Muscle of arm (tissue), 12 donors: Measurements from ENCODE around the gene PPP1R3G. TPM values are rescaled to one million over a fixed set of nuclear protein-coding genes. Genes with fewer than 3 reads are reported as not detected.
A peak's percentile ranks its signal among the peaks of the same experiment; 100 is the strongest.

Experiments used
- DNase-seq: peaks from one replicate; pipeline ENCODE4 v3.0.0-alpha.2; 2013
- polyA plus RNA-seq, 12 donors: library from polyadenylated mRNA; unstranded; fragments of 120-200 nt; gene quantifications; one replicate each; pipeline ENCODE4 v1.2.1, GENCODE V29; 2013; ENCODE audit not compliant: insufficient read length in 12 of 12

Gene PPP1R3G
- polyA plus RNA-seq, 12 donors = 1.2 to 3.4 (median 1.8) TPM; not detected in 1

DNA sequence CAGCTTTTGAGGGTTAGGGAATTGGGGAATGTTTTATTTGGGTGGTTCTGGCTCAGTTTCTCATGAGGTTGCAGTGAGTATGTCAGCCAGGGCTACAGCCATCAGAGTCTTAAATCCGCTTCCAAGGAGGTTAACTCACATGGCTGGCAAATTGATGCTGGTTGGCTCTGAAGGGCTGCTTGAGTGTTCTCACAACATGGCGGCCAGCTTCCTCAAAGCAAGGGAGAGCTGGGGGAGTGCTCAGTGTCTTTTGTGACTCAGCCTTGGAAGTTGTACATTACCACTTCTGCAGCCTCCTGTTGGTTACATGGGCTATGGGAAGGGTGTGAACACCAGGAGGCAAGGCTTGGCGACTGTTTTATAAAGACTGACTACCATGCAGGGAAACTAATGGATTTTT, 17.8 kb upstream of the PPP1R3G start:
- no peak for DNase-seq

DNA sequence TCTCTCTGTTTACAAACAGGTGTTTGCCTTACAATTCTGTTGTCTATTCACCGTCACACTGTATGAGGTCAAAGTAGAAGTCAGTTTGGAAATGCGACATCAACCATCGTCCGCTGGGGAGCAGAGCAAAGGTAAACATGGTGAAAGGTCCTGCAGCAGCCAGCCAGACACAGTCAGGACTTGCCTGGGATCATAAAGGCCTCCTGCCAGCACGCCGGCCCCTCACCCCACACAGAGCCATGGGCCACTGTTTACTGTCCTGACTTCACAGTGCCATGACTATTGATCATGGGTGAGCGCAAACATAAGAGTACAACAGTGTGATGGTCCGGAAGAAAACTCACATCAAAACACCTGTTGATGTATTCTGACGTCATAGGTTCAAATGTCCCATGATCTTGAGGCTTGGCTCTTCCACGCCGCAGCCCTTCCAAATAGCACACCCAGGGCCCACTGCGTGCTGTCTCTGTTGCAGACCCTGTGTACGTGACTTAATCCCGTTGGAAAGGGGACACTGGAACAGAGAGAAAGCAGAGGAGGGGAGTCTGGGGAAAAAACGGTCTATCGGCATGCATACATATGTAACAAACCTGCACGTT, 16.9 kb upstream of the PPP1R3G start:
- DNase-seq = no peak

DNA sequence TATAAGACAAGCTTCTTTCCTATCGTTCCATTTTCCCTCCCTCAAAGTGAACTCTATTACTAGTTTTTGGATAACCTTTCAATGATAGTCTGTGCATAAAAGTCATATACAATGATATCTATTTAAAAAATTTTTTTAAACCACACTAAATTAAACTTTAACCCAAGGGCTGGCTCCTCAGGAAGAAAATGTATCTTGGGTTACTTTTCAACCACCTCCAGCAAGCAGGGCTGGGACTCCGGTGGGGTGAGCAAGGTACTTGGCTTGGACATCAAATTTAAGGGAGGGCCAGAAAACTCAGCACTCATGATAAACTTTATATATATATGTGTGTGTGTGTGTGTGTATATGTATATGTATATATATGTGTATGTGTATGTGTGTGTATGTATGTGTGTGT, 13.9 kb upstream of the PPP1R3G start:
- no peak for DNase-seq

DNA sequence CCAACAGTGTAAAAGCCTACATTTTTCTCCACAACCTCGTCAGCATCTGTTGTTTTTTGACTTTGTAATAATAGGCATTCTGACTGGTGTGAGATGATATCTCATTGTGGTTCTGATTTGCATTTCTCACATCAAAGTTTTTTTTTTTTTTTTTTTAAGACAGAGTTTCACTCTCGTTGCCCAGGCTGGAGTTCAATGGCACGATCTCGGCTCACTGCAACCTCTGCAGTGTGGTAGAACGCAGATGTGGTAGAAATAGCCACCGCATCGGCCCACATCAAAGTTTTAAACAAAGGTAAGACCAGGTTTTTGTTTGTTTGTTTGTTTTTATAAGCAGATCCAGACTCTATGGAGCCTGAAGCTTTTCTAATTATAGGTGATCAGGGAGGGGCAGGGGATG, 12.7 kb upstream of the PPP1R3G start:
- no peak for DNase-seq

DNA sequence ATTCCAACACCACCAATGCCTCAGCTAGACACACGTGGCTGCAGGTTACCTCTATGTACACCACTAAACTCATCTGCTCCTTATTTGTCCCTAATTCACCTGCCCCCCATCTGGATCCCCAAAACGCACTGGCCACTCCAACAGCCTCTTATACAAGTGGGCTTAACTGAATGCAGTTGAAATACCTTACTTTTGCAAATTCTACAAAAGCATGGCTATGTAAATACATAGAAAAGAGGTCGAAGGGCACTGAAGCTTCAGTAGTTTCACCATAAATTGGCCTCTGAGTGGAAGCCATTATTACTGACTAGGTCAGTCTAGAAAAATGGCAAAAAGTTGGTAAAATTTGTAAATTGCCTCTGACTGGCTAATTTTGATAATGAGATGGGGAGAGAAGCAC, 11.1 kb upstream of the PPP1R3G start:
- no peak for DNase-seq

DNA sequence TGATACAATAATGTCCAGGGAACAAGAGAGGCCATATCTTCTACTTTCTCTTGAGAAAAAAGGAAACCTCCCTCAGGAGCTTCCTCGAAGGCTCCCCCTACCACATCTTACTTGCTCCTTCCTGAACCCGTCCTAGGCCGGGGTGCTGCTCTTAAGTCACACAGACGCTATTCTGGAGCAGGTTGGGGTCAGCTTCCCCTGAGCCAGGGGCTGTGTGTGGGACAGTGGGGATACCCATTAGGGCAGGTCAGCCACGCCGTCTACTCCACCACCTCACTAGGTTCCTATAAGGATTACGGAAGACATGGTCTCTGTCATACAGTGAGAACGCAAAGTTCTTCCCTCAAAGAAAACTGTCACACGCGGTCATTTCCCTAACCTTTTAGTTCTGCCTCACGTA, 8.2 kb upstream of the PPP1R3G start:
- DNase-seq = no peak

DNA sequence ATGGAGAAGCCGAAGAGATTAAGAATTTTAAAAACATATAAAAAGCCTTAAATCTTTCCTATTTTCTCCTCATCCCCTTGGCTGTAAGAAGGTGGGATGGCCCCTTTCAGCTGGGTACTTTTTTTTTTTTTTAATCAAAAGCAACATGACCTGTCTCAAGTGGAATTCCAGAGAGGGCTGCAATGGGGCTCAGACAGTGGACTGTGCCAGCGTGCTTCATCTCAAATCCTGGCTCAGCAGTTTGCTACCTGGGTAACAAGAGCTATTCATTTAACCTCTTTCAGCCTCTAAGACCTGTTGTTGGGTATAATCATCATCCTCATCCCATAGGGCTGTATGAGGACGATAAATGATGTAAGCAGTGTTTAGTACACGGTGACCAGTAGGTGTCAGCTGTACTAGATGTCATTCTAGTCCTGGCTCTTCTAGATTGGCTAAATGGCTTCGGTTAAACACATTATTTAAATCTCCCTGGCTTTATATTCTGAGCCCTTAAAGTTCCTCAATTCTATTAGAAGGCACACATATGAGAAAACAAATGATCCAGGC, 6.9 kb upstream of the PPP1R3G start:
- DNase-seq = no peak

DNA sequence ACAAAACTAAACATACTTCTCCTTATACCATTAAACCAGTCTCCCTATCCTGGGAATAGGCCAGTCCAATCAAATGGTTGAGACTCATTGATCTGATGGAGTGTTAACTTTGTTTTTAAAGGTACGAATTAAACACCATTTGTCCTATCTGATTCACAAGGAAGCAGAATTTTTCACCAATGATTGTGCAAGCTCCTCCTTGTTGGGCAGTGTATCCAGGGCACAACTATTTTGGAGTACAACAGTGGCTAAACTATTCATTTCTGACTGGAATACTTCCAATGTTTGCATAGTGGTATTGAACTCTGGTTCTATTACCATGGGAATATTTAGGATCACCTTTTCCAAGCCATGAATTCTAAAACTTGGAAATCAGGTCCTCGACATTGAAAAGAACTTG, 5.4 kb upstream of the PPP1R3G start:
- no peak for DNase-seq

DNA sequence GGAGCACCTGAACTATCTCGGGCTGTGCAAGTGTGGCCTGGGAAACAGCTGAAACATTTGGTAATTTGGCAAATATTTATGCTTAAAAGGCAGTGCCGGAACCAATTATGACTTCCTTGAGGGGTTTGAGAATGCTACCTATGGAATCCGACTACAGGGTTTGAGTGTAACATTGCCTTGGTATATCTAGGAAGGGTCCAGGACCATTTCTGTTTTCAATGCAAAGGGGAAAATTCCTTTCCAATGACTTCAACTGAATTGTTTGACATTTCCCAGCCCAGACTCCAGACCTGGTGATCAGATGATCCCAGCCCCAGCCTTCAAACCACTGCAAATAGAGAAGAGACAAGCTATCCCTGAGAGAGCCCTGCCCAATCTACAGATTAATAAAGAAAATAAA, 4.6 kb upstream of the PPP1R3G start:
- DNase-seq = no peak

DNA sequence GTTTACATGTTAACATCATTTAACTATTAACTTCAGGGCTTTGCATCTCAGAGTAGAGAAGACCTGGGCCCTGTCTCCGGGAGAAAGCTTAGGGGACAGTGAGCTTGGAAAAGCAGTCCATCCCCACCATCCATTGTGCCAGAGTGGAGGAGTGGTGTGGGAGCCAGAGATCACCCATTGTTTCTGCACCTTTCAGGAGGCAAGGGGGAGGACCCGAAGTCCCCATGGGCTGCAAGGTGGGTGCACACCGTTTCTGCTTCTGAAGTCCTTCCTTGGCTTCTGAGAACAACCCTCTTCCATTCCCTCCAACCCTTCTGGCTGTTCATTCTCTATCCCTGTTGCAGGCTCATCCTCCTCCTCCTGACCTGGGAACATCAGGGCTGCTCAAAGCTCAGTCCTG, 4.0 kb upstream of the PPP1R3G start:
- DNase-seq = no peak

DNA sequence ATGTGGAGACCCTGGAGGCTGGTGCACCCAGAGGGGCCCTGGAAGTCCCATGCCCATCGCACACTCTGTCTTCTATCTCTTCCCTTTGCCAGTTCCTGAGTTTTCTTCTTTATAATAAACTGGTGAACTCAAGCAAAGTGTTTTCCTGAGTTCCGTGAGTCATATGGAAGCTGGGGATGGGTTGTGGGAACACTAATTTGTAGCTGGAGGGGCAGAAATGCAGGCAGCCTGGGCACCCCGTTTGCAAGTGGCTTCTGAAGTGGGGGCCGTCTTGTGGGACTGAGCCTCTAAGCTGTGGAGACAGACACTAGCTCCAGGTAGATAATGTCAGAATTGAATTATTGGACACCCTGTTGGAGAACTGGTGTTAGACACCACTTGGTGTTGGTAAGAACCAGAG, 3.2 kb upstream of the PPP1R3G start:
- no peak for DNase-seq

DNA sequence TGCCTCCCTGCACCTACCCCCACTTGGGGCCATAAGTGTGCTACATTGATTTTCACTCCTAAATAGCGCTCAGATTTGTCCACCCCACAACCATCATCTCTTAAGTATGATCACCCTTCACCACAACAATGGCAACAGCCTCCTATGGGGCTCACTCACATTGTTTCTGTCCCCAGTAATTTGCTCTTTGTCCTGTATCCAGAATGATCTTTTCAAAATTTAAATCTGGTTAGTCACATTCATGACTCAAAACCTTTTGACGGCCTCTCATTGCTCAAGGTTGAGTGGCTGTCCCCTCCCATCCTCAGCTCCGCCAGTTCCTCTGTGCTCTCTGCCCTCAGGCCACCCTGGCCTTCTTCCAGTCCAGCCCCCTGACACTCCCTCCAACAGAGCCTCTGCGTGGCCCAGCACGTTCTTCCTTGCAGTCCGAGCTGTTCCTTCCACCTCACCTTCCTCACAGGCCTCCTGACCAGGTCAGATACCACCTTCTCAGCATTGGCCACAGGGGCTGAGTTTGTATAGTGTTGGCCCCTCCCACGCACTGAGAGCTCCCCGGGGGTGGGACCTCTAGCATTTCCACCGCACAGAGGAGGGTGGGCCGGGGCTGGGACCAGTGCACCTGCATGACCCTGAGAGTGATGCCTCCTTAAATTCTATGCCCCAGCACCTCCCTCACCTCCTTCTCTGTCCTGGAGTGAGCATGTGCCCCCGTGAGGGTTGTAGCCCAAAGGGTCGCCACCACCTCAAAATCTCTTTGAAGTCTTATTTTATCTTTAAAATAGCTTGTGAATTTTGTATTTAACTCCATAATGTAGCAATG, 2.4 kb upstream of the PPP1R3G start:
- DNase-seq = no peak

DNA sequence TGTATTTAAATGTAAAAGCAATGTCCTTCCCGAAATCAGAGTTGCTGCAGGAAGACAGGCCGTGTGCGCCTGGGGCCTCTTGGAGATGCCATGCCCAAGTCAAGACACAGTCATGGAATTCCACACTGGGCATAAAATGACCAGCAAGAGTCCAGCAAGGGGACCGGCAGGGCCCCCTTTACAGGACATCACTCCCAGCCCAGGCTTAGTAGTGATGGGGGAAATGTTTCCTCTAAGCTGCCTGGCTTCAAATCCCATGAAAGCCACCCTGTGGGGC, 1.9 kb upstream of the PPP1R3G start:
- DNase-seq = no peak

DNA sequence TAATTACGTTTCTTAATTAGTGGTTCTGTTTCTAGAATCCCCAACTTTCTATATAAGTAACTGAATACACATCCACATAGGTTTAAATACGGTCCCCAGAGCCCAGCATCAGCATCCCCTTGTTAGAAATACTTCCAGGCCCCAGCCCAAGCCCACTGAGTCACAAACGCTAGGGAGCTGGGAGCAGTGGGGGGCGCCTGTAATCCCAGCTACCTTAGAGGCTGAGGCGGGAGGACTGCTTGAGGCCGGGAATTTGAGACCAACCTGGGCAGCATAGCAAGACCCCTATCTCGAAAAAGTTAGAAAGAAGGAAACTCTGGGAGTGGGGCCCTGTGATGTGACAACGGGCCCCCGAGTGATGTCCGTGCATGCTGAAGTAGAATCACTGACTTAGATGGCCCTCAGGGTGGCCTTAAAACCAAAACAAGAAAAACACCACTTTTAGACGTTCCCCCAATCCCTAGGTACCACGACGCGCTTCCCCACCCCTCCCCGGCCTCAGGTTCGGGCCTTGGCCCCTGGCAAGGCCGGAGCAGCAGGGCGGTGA, 1.3 kb upstream of the PPP1R3G start:
- DNase-seq = peak; percentile 20

DNA sequence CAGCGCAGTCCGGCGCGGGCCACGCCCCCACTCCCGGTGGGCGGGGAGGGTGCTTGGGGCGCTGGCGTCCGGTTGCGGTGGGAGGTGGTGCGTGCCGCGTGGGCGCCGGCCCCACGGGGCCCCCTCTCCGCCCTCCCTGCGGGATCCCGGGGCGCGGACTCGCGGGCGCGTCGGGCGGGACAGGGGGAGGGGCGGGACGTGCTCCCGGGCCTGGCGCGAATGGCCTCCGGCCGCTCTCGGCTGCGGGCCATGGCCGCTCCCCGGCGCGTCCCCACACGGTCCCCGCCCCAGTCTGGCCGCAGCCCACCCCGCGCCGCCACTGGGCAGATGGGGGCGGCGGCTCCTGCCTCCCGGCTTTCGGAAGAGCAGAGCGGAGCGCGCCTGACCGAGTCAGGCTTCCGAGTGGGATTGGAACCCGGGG, 771 bp upstream of the PPP1R3G start:
- DNase-seq = no peak

DNA sequence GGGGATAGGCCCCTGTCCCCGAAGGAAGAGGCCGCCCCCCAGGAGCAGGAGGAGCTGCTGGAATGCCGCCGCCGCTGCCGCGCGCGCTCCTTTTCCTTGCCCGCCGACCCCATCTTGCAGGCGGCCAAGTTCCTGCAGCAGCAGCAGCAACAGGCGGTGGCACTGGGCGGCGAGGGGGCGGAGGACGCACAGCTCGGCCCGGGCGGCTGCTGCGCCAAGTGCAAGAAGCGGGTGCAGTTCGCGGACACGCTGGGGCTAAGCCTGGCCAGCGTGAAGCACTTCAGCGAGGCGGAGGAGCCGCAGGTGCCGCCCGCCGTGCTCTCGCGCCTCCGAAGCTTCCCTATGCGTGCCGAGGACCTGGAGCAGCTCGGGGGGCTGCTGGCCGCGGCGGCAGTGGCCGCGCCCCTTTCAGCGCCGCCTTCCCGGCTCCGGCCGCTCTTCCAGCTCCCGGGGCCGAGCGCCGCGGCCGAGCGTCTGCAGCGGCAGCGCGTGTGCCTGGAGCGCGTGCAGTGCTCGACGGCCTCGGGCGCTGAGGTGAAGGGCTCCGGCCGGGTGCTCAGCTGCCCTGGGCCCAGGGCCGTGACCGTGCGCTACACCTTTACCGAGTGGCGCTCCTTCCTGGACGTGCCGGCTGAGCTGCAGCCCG, 630 bp downstream of the PPP1R3G start:
- peak; percentile 35 for DNase-seq

DNA sequence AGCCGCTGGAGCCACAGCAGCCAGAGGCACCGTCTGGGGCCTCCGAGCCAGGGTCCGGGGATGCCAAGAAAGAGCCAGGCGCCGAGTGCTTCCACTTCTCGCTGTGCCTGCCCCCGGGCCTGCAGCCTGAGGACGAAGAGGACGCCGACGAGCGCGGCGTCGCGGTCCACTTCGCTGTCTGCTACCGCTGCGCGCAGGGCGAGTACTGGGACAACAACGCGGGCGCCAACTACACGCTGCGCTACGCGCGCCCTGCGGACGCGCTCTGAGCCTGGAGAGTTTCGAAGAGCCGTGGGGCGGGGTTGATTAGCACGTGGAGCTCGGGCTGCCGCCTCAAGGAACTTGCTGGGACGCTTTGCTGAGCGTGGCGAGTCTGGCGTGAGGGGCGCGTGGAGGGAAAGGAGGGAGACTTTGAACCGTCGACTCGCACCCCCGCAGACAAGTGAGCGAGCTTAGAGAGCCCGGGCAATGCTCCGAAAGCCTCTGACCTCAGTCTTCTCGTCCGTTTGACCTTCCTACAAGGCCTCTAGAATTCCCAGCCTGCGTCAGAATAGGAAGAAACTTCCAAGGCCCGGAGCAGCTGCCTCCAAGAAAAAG, 1.3 kb downstream of the PPP1R3G start:
- peak; percentile 27 for DNase-seq

DNA sequence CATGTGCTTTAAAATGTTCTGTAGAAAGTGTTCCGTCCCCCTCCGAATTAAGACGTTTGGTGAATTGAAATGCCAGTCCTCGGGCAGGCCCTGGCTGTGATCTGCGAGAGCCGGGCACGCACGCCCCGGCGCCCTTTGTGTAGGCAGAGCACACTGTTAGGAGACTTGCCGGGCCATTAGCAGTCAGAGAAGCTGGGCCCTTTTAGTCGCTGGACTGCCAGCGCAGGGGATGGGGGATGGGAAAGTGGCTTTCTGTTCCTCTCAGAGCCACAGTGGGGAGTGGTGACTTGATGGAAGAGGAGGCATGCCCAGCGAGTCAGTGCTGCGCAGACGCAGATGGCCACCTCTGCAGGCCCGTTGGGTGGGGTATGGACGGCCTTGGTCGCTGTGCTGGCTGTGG, 2.2 kb downstream of the PPP1R3G start:
- peak; percentile 26 for DNase-seq

DNA sequence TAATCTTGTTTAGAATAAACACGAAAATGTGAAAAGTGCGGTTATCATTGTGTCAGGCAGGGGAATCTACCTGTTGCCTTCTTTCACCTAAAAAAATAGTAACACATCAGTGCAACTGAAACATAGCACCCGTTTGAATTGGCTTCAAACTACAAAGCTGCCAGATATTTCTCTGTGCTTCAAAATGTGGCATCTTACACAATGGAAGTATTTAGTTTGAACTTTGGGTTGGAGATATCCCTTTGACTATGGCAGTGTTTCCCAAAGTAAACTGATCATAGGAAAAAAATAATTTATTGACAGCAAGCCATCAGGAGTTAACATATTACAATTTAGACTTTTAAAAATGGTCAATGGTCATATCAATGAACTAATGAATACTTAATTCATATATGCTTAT, 3.6 kb downstream of the PPP1R3G start:
- no peak for DNase-seq

DNA sequence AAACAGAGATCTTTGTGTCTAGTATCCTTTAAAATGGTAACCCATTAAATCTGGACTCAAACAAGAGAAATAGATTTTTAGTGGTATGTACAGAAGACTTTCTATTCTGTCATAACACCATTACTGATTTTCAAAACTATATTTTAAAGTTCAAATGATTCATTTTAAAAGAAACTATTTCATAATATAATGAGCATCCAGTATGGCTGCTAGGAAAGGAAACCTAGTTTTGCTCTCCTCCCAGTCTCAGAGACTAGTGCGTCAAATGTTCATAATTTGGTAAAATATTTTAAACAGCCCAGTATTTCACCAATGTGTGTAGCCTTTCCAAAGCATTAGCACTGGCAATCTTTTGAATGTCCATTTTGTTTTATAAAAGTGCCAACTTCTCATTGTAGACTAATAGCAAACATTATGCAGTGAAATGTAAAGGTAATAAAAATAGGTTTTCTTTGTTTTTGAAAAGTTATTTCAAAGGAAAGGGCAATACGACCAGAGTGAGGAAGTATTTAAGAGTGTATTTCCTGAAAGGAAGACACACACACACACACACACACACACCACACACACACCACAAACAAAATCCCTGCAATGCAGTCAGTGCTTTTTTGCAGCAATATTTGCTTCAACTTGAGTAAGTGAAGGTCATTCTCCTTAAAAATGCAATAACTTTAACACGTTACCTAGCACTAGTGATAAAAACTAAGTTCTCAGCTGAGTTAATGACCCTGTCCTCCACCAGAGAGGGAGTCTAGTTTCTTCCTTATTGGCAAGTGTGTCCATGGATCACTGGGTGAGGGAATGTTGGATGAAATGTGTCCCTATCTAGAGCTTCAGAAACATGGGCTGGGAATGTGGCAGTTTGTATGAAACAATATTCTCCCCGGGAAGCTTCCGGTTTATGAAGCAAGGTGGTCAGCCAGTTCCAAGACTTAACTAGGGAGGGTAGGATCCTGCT, 4.6 kb downstream of the PPP1R3G start:
- no peak for DNase-seq

DNA sequence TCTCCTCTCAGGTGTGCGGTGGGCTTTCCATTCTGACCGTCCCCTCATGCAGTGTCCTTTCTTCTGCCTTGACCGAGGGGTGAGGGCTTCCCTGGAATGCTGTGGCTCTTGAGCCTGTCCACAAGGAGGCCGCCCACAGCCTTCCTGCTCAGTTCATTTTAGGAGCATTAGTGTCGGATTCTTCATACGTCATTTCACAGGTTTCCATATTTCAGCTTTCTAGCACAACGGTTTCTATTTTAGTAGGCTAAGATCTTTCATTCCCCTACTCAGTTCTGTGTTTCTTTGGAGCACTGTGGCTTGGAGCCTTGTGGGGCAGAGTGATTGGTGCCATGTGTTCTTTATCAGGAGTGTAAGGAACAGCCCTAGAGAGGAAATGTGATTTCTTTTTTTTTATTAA, 5.5 kb downstream of the PPP1R3G start:
- DNase-seq = no peak
